GM23338 (cell line): ENCODE results near the gene TAOK1.

Experiments used
- EZH2phosphoT487 ChIP-seq: fragments of 200-600 bp; sonication (generic); IDR thresholded peaks from one replicate; pipeline ENCODE4 v1.8.1; 2018; ENCODE audit warnings: antibody characterized with exemption; ENCODE audit not compliant: unreplicated experiment
- POLR2AphosphoS5 ChIP-seq: IDR thresholded peaks from 2 replicates; pipeline ENCODE4 v1.6.1; 2016; ENCODE audit warnings: antibody characterized with exemption, low read depth
- TF ChIP-seq, protein P1 (sequence below), 2 experiments: fragments of 200-600 bp in 1 of 2; sonication (generic) in 1 of 2; conservative IDR thresholded peaks; 2 replicates each; pipeline versions ENCODE4 v1.5.1 to v1.6.1; 2016 to 2017; ENCODE audit warnings: antibody characterized with exemption in 2 of 2, low read depth in 2 of 2, mild to moderate bottlenecking in 2 of 2, moderate library complexity in 1 of 2
- TF ChIP-seq, protein P2 (sequence below): IDR thresholded peaks from 2 replicates; pipeline ENCODE4 v1.6.1; 2016; ENCODE audit warnings: antibody characterized with exemption

DNA sequence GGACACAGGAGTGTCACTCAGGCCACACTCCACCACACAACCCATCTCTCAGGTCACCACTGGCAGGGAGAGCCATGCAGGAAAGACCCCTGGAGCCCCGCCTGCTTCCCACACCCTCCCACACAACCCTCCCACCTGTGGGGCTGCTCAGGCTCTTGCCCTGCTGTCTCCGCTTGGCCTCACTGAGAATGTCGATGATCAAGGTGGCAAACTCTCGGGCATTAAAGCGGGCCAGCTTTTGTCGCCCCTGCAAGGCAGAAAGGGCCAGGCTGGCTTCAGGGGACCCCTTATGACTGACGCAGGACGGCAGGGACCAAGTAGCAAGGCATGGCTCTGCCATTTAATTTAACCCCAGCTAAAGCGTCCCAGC is 186.8 kb downstream of the TAOK1 start:
- TF ChIP-seq, protein P1, sequence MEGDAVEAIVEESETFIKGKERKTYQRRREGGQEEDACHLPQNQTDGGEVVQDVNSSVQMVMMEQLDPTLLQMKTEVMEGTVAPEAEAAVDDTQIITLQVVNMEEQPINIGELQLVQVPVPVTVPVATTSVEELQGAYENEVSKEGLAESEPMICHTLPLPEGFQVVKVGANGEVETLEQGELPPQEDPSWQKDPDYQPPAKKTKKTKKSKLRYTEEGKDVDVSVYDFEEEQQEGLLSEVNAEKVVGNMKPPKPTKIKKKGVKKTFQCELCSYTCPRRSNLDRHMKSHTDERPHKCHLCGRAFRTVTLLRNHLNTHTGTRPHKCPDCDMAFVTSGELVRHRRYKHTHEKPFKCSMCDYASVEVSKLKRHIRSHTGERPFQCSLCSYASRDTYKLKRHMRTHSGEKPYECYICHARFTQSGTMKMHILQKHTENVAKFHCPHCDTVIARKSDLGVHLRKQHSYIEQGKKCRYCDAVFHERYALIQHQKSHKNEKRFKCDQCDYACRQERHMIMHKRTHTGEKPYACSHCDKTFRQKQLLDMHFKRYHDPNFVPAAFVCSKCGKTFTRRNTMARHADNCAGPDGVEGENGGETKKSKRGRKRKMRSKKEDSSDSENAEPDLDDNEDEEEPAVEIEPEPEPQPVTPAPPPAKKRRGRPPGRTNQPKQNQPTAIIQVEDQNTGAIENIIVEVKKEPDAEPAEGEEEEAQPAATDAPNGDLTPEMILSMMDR (conservative IDR thresholded peaks at IDR 0.05; ENCODE audit: low read depth in 2 of 2), result no peak
- no peak for TF ChIP-seq EZH2phosphoT487
- TF ChIP-seq, protein P2, sequence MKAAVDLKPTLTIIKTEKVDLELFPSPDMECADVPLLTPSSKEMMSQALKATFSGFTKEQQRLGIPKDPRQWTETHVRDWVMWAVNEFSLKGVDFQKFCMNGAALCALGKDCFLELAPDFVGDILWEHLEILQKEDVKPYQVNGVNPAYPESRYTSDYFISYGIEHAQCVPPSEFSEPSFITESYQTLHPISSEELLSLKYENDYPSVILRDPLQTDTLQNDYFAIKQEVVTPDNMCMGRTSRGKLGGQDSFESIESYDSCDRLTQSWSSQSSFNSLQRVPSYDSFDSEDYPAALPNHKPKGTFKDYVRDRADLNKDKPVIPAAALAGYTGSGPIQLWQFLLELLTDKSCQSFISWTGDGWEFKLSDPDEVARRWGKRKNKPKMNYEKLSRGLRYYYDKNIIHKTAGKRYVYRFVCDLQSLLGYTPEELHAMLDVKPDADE, result no peak
- no peak for TF ChIP-seq POLR2AphosphoS5
